Renal cortical epithelial cell (primary cell): Measurements from ENCODE around the gene CATSPER4. TPM values are rescaled to one million over a fixed set of nuclear protein-coding genes. Genes with fewer than 3 reads are reported as not detected.

Experiments used
- DNase-seq: peaks from one replicate; pipeline ENCODE4 v3.0.0-alpha.2; 2011; ENCODE audit warnings: low read depth
- total RNA-seq: library from RNA; depleted of rRNA; stranded (reverse); fragments of >200 nt; gene quantifications from 2 replicates; pipeline ENCODE4 v1.2.3, GENCODE V29; 2014

The CATSPER4 gene
- not detected in 2 replicates for total RNA-seq

DNA sequence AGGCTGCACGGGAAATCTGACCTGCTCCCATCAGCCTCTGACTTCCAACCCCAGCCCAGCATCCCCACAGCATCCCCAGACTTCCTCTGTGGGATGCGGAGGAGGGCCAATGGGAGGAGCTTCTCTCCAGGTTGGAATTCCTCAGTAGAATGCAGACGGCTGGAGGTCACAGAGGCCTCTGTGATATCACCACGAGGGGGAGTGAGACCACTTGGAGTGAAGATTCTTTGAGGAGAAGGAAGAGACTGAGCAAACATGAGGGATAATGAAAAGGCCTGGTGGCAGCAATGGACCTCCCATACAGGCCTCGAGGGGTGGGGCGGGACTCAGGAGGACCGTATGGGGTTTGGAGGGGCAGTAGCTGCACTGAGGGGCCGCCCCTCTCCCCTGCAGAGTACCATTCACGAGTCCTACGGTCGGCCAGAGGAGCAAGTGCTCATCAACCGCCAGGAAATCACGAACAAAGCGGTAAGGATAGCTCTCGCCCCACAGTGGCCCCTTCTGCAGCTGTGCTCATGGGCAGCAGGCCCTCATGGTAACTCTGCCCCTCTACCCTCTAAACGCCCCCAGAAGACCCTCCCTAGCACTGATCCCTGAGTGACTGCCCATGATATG, at the start of gene CATSPER4:
Gene CATSPER4 (plus strand): TSS at position 230 of the 615 bp plus-strand sequence. CDS start 26 bp downstream, at position 256.
- DNase-seq = no peak

DNA sequence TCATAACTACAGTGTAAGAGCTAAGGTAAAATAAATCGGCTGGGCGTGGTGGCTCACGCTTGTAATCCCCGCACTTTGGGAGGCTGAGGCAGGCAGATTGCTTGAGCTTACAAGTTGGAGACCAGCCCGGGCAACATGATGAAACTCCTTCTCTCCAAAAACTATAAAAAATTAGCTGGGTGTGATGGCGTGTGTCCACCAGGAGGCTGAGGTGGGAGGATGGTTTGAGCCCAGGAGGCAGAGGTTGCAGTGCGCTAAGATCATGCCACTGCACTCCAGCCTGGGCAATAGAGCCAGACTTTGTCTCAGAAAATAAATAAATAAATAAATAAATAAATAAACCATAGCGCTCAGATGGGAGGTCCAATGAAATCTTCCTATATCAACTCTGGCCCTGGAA, 48.2 kb upstream of the CATSPER4 start:
- no peak for DNase-seq

DNA sequence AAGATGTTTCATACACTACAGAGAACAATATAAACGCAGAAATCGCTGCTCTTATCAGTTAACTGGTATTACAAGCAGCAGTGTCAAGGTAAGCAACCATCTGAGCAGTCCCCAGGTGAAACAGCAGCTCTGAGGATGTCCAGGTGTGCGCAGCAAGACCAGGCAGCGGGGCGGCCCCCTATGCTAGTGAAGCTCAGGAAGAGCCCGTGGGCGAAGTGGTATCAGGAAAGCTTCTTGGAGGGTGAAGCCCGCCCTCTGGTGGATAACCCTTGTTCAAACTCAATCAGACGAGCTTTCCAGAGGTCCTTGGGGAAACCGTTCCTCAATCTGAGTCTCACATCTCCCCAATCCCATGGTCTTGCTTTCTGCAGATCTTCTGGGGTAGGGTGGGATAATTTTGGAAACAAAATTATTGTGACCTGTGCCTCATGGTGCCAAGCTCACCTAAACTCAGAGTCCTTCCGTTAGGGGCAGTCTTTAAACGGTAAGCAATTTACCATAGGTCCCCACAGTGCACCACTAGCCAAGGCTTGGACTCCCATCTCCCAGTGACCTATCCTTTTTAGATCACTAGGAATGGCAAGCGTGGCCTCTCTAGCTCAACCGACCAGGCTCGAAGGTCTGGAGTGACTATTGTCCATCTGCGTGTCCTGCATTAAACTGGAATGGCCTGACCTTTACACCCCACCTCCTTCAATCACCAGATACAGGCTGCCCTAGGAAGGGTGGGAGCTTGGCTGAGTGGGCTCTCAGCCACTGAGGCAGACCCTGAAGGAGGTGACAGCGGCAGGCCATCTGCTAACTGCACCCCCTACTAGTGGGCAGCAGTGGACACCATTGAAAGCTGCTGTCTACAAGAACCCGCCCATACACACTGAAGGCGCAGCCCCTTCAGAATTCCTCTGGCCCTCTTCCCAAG, 45.1 kb upstream of the CATSPER4 start:
- DNase-seq = peak; percentile 74

DNA sequence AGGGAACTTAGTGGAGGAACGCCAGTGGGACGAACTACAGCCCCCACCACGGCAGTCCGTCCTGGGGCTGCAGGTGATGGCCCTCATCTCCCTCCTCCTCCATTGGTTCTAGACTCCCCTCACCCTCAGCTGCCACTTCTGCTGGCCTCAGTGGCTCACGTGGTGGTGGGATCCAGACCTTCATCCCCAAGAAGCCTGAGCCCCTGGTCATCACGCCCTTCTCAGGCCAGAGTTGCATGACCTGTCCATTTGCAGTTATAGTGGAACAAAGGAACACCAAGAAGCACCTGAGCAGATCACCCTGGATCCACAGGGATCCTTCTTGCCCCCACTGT, 44.5 kb upstream of the CATSPER4 start:
- no peak for DNase-seq

DNA sequence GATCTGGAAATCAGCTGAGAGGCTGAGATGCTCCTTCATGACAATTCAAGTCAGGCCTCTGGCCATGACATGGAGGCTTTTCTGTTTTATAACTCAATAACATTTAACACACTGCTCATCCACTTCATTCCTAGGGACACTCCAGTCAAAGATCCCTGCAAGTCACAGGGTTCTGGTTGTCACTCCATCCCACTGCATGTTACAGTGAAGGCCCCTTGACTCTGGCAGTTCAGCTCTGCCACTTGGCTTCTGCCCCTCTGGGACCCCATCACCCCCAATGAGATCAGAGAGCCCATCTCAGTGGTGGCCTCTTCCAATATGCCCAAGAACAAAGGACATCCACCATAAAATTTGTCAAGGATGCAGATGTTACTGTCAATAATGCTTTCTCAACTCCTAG, 41.5 kb upstream of the CATSPER4 start:
- no peak for DNase-seq

DNA sequence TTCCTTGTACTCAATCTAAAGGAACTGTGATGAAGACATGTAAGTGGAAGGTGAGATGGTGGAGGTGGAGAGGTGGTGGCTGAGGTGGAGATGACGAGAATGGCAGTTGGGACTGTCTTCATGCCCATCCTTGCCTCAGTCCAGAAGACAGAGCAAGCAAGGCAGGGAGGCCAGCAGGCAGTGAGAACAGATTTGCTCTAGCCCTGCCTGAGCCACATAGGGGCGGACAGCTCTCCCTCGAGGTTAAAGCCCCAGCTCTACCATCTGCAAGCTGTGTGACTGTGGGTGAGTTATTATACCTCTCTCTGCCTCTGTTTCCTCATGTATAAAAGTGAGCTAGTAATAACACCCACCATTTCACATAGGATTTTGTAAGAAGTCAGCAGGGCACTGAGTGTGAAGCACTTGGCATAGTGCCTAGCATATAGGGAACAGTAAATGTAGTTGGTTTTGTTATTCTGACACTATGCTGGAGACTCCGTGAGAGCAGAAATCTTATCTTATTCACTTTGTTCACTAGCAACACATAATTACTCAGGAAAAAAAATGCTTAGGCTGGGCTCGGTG, 36.4 kb upstream of the CATSPER4 start:
- DNase-seq = no peak

DNA sequence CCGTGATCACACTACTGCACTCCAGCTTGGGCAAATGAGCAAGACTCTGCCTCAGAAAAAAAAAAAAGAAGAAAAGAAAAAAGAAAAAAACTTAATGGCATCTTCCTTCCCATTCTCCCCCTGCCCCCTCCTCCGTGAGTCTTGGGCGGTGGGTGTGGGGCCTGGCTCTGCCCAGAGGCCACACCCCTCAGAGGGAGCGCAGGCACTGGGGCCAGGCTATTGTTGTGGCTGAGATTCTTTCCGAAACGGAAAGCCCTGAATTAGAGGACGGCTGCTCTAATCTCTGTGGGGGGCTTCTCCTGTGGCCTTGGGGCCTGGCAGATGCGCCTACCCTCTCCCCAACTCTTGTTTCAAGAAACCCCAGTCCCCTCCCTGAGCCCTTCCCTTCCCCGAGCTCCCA, 35.7 kb upstream of the CATSPER4 start:
- no peak for DNase-seq

DNA sequence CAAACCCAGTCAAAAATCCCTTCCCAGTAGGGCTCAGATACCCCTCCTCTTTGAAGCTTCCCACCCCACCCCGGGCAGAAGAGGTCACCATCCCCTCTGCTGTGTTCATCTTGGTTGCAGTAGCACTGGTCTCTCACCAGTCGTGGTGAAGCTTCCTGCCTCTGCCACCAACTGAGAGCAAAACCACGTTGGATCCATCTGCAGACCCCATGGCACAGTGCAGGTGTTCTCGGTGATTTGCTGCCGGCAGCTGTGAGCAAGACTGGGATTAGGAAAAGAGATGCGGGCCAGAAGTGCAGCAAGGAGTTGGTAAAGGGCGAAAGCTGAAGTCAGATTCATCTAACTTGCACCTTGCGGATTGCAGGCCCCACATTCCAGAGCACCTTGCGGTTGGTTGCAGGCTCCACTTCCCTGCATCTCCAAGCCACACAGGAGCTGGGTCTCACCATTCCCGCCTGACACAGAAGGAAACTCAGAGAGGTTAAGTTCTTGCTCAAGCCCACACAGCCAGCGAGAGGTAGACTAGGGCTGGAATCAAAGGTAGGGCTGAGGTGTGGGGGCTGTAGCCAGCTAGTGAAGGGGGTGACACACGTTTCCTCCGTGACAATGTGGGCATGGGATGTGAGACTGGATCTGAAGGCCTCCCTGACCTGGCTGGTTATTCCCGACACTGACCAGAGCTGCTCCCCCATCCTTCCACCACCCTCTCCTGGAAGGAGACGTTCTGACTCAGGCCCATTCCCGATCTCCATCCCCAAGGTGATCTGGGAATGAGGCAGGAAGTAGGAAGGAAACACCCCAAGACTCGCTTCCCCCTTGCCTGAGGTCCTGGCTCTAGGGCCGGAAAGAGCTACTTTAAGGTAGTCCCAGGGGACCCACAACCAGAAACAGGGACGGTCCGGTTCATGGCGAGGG, 34.8 kb upstream of the CATSPER4 start:
- no peak for DNase-seq

DNA sequence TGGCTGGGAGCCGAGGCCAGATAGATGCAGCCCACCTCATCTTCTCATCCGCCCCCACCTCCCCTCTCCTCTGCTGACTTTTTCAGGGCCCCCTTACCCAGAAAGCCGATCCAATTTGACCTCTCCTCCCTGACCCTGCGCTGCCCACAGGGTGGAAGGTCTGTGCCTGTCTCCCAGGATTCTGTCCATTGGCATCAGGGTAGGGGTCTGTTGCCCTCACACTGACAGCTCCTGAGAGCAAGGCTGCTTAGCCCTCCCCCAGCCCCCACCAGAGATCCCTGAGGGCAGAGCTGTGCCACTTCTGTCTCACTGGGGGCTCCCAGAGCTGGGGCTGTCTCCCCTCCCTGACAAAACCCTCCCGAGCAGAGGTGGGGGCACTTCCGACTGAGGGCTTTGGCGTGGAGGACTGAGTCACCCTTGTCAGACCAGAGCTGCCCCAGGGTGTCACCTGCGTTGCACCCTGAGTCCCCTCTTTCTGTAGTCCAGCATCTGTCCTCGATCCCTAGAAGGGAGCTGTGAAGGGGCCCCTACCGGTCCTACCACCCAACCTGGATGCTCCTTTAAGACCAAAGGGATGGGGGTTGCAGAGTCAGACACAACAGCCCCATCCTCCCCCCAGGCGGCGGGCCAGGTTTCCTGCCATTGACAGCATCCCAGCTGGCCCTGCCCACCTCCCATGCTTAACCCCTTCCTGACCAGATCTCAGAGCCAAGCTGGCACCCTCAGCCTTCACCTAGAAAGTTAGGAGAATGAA, 33.9 kb upstream of the CATSPER4 start:
- DNase-seq = no peak

DNA sequence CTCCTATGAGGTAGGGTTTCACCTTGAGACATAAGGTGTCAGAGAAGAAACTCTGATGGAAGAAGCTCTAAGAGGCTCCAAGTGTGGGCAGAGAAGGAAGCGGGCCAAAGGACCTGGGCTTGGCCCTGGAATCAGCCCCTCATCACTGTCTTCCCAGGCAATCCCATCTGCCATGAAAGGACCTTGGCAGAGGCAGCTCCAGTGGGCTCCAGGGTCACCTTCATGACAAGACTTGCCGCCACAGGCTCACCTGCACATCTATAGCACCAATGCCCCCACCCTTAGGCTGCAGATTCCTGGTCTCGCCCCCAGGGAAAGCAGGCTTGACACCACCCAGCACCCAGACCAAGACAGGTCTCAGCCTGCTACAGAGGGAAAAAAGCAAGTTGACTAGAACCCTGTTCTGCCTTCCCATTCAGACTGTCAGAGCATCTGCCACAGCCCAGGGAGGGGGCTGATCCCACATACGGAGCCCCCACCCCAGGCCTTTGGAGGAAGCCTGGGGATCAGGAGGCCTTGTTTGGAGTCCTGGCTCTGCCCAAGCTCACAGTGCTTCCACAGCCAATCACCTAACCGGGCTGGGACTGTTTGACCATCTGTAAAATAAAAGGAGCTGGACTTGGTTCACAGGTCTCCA, 32.0 kb upstream of the CATSPER4 start:
- no peak for DNase-seq

DNA sequence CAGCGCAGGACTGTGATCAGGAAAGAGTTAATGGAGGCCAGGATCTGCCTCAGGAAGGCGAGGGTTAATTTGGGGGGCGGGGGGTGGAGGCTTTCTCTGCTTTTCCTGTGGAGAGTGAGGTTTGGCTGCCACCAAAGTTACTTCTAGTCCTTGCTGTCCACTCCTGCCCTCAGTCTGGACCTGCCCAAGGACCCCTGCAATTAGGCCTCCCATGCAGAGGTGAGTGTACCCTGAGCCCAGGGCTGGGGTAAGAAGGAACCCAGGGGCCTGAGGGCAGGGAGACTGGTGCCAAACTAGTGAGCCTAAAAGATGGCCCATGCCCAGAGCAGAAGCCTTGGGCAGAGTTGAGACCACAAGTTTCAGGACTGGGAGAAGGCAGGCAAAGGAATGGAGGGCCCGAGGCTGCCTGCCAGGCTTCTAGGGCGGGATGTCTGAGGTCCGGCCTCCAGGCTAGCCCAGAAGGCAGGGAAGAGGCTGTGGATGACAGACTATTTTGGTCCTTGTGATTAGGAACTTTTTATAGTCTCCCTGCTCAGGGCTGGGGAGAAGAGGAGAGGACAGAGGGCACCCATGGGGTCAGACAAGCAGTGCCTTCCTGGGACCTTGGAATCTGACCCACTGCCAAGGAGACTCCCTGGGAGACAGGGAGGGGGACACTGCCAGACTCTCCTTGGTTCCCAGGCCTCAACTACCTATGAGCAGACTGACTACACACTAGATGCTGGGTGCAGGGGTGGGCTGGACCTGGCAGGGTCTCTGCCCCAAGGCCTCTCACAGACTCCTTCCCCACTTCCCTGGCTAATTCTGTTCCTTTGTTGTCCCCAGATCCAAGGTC, 31.3 kb upstream of the CATSPER4 start, which contains the start of gene FAM110D:
Gene FAM110D (plus strand): TSS at position 172 of the 835 bp plus-strand sequence. CDS start 2,213 bp downstream, outside the sequence.
- DNase-seq = no peak

DNA sequence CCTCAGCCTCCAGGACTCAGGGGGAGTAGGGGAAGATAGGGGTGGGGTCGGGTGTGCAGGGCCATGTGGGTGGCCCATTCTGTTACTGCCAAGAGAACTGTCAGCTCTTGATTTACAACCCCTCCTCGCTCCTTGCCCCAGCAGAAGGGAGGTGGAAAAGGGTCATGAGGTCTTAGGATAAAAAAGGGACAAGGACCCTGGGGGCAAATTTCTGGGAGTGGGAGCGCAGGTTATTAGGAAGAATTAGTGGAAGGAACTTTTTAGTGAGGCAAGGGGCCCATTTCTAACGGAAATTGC, 30.7 kb upstream of the CATSPER4 start:
- DNase-seq = no peak

DNA sequence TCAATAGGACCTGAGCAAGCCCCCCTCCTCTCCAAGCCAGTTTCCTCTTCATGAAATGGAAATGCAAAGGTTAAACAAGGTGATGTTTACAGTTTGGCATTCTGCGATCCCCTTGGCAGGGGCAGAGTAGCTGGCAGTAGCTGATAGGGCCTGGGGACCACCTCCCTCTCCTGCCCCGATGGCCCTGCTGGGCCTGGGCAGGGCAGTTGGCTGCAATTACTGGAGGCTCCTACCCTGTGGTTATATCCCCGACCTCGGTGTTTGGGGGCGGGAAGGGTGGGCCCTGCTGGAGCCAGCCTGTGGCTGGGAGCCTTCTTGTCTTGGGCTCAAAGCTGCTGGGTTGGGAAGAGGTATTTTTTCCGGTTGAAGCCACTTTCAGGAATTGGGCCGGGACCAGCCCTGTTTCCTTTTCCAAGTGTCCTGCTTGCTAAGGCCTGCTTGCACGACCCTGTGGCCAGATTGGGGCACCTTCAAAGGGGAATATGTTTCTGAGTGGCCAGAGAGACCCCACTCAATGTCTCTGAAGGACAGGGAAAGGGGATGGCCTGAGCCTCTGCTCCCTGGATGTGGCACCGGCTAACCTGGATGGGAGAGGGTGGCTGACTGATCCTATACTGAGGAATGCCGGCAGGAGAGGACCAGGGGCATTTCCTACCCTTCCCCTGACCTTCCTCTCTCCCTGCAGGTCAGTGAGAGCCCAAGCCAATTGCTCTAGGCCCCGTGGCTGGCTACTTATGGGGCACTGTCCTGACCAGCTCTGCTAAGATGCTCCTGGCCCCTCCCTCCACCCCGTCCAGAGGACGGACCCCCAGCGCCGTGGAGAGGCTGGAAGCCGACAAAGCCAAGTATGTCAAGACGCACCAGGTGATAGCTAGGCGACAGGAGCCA, 29.6 kb upstream of the CATSPER4 start:
- DNase-seq = no peak

DNA sequence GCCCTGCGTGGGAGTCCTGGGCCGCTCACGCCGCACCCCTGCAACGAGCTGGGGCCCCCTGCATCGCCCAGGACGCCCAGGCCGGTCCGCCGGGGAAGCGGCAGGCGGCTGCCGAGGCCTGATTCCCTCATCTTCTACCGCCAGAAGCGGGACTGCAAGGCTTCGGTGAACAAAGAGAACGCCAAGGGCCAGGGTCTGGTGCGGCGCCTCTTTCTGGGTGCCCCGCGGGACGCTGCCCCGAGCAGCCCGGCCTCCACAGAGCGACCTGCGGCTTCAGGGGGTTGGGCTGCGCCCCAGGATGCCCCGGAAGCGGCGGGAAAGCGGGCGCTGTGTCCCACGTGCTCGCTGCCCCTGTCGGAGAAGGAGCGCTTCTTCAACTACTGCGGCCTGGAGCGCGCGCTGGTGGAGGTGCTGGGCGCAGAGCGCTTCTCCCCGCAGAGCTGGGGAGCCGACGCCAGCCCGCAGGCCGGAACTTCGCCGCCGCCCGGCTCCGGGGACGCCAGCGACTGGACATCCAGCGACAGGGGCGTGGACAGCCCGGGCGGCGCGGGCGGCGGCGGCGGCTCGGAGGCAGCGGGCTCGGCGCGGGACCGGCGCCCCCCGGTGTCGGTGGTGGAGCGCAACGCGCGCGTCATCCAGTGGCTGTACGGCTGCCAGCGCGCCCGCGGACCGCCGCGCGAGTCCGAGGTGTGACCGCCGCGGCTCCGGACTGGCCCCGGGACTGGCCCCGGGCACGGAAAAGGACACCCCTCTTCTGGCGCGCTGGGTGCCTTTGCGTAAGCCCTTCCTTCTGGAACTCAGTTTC, 28.8 kb upstream of the CATSPER4 start:
- DNase-seq = no peak

DNA sequence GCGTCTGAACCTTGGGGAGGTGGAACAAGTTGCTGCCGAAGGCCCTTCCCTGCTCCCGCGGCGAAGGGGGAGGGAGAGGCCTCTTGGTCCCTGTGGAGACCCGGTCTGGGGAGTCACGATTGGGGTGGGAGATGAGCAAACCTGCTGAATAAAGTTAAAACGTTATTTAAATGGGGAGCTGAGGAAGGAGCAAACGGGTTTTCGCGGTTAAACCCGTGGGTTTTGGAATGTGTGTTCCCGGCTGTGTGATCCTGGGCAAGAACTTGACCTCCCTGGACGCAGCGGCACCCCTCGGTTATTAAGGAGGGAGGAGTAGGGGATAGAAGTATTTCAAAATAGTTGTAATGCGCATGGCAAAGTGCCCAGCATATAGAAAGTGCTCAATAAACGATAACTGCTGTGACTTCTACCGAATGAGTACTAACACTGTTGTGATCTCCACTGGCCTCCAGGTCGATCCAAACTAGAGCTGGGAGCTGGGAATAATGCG, 28.1 kb upstream of the CATSPER4 start:
- DNase-seq = no peak

DNA sequence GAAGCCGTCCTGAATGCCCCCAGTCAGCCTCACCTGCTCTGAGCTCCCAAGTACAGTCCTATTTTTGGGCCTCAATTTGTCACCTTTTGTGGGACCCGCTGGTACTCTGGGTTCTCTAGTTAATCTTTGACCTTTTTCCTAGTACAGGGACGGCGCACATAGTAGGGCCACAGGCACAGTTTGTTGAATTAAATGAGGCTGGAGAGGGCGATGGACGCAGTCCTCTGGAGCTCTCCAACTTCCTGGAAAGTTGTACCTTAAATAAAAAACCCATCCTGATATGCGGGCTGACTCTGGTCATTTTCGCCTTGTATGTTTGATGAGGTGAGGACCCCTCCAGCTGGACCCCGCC, 26.7 kb upstream of the CATSPER4 start:
- no peak for DNase-seq

DNA sequence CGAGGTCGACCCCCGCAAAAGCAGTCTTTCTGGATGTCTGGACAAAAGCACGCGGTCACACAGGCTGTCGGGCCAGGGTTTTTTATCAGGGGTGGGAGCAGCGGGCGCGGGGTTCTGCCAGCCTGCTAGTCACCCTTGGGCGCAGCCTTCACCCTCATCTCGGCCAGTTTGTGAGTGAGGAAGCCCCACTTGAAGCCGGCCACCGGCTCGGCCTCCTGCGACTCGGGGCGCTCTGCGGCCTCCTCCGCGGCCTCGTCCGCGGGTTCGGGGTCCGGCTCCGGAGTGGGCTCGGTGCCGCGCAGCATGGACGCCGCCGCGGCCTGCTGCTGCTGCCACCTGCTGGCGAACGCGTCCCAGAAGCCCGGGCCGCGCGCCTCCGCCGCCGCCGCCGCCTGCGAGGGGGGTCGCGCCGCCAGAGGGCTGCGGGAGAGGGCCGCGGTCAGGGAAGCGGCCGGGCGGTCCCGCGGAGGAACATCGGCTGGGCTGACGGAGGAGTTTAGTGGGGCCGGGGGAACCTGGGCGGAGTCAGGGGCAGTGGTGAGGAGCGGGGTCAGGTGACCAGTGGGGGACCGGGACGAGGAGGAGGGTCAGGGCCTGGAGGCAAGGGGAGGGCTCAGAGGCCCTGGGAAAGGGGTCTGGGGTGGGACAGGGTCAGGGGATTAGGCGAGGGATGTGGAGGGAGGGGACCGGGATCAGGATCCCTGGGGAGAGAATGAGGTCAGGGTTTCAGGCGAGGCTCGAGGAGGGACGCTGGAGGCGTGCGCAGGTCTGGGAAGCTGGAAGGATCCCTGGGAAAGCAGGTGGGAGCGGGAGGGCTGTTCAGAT, 26.2 kb upstream of the CATSPER4 start:
- DNase-seq = no peak
